NCI-H524 treated with DMSO at 0.1 percent for 48 hours (cell line): Measurements from ENCODE around the gene NIM1K.
"Not testable (repeated sequence)": the region's sequence is repeated elsewhere in the genome, so short reads cannot be mapped to it uniquely, and the experiment has no call there.

Experiments used
- DNase-seq: peaks from one replicate; lab custom pipeline; 2025; lab: John Stamatoyannopoulos, UW

Gene NIM1K

GRCh38 chr5:43230707-43231106, 38.7 kb downstream of the NIM1K start:
- no peak for DNase-seq

DNA sequence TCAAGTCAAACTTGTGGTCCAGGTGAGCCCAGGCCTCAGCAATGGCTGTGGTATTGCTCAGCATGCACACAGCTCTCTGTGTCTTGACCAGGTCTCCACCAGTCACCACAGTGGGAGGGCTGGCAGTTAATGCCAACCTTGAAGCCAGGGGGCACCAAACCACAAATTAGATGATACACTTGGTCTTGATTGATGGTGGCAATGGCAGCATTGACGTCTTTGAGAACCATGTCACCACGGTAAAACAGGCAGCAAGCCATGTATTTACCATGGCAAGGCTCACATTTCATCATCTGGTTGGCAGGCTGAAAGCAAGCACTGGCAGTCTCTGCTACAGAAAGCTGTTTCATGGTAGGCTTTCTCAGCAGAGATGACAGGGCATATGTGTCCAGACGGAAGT, 40.0 kb downstream of the NIM1K start:
- no peak for DNase-seq

GRCh38 chr5:43232943-43233833, 41.2 kb downstream of the NIM1K start:
- DNase-seq, result peak; percentile 2

DNA sequence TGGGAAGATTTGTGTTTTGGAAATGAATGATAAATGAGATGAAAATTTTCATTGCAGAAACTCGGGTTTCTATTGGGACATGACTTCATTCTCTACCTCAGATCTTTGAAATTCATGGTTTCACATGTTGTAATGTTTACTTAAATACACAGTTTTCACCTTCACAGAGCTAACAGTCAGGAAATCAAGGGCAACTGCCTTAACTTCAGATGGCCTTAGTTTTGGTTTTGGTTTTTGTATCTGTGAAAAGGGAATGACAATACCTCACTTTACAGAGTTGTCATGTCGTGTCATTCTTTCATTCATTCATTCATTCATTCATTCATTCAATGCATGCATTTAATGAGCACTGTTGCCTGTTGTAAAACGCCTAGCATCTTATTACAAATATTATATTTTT, 41.9 kb downstream of the NIM1K start:
- DNase-seq, result no peak

- no peak for DNase-seq
These were observed 44.8 kb downstream of the NIM1K start for GRCh38 chr5:43236653-43237355.

GRCh38 chr5:43242196-43242595, 50.2 kb downstream of the NIM1K start:
- DNase-seq, result no peak

- no peak for DNase-seq
These were observed 51.2 kb downstream of the NIM1K start for GRCh38 chr5:43243270-43243669.

DNA sequence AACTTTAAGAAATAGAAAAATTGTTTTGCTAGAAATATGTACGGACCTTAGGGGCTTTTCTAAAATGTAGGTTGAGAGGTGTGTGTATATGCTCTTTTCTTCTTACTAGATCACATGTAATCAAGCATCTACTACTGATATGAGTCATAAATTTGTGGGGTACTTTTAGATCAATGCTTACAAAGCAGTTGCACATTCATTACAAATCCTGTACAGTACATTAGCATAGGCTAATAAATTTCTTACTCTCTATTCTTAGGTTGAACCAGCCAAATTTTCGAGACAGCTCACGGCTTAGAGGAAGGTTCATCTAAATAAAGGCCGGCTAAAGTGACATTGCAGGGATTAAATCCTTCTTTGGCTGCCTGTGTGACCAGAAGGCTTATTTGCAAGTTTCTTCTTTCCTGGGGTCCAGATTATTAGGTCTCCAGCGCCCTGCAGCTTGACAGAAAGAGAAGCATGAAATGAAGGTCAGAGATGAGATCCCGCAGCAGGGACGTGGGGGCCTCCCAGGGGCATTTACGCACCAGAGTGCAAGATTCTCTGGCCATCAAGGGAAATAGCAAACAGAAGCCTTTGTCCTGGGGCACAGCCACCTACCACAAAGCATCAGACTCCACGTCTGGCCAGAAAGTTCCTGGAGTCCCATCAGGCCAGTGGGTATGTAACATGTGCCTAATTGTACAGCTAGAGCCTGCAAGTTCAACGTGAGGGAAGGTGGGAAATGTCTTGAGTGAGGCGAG, 53.0 kb downstream of the NIM1K start:
- DNase-seq, result no peak

DNA sequence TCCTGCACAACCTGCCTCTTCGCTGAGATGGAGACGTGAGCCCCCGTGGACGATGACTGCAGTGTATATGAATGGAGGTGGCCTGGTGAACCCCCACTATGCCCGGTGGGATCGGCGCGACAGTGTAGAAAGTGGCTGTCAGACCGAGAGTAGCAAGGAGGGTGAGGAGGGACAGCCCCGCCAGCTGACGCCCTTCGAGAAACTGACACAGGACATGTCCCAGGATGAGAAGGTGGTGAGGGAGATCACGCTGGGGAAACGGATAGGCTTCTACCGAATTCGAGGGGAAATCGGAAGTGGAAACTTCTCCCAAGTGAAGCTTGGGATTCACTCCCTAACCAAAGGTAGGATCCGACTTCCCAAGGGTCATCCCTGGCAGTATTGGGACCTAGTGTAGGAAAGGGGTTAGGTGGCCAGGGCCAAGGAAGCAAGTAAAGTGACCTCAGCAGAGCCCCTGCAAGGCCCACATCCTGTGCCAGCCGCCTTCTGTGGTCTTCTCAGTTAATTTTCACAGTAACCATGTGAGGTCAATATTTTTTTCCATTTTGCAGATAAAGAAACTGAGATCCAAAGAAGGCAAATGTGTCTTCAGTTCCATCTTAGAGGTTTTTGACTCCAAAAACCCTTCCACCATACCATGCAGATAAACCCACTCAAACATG, 53.8 kb downstream of the NIM1K start:
- no peak for DNase-seq

- DNase-seq, result no peak
These were observed 59.7 kb downstream of the NIM1K start for GRCh38 chr5:43251754-43252153.

DNA sequence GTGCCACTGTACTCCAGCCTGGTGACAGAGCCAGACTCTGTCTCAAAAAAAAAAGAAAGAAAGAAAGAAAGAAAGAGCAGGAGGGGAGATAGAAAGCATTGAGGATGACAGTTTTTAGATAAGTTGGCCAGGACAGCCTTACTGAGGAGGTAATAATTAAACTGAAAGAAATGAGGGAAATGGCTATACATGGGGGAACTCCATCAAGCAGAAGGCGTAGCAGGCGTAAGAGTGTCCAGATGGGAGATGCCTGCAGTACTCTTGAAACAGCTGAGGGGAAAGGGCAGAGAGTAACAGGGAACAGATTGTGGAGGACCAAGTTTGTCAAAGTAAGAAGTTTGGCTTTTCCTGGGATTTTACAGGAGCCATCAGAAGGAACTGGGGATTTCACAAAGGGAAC, 63.7 kb downstream of the NIM1K start:
- DNase-seq, result peak; percentile 73

GRCh38 chr5:43256261-43256966, 64.4 kb downstream of the NIM1K start:
- DNase-seq, result no peak

DNA sequence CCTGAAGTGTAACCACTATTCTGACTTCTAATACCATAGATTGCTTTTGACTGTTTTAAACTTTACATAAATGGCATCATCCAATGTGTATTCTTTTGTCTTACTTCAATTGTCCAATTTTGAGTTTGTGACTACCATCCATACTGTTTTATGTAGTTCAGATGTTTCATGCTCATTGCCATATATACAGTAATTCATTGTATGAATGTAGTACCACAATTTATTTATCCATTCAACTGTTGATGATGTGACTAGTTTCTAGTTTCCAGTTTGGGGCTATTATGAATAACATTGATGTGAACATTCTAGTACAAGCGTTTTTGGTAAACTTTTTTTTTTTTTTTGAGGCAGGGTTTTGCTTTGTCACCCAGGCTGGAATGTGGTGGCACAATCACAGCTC, 66.1 kb downstream of the NIM1K start:
- DNase-seq, result no peak

- DNase-seq, result not testable (repeated sequence)
These were observed 70.2 kb downstream of the NIM1K start for GRCh38 chr5:43262269-43262668.

DNA sequence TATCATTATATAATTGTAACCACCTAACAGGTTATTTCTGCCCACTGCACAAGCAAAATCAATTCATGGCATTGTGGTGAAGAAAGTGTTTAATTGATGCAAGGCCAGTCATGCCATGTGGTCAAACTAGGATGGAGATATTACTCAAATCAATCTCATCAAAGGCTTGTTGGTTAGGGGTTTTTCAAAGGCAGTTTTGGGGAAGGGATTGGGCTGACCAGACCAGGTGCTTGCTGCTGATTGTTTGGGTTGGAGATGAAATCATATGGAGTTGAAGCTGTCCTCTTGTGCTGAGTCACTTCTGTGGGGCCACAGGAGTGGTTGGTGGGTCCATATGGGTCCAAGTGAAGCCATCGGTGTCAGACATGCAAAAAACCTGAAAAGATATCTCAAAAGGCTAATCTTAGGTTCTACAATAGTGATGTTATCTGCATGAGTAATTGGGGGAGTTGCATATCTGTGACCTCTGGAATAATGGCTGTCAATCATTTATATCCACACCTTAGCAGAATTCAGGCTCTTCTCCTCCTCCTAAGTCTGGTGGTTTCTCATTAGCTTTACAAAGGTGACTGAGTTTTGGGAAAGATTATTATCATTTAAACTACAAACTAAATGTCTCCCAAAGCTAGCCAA, 76.3 kb downstream of the NIM1K start:
- DNase-seq, result no peak

DNA sequence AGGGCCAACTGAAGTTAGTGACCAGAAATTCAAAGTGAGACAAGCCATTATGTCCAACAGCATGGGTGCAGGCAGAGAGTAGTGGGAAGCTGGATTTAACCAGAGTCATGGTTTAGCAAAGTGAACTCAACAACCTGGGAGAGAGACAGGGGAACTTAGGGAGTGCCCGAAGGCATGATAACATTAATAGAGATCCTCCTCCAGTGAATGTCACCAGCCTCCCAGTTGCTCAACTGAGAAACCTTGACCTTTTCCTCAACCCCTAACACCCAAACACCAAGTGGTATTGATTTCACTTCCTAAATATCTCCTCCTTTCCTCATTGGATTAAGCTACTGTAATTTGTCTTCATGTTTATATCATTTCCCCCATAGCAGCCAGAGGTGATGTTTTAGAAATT, 78.6 kb downstream of the NIM1K start:
- no peak for DNase-seq

GRCh38 chr5:43273552-43273951, 81.5 kb downstream of the NIM1K start:
- no peak for DNase-seq

GRCh38 chr5:43274435-43275114, 82.5 kb downstream of the NIM1K start:
- no peak for DNase-seq

DNA sequence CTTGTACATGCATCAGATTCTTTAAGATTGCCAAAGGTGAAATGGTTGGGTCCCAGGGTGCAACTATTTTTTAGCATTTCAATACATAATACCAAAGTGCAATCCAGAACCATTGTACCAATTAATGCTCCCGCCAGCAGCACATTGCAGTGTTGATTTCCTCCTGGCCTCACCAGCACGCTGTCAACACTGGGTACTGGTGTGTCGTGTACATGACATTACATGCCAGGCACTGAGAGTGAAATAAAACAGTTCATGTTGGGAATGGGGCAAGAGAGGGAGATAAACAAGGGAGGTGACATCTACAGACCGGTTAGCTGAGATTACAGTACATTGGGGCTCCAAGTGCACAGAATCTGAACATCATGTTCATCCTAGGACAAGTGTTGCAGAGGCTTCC, 83.4 kb downstream of the NIM1K start:
- no peak for DNase-seq

DNA sequence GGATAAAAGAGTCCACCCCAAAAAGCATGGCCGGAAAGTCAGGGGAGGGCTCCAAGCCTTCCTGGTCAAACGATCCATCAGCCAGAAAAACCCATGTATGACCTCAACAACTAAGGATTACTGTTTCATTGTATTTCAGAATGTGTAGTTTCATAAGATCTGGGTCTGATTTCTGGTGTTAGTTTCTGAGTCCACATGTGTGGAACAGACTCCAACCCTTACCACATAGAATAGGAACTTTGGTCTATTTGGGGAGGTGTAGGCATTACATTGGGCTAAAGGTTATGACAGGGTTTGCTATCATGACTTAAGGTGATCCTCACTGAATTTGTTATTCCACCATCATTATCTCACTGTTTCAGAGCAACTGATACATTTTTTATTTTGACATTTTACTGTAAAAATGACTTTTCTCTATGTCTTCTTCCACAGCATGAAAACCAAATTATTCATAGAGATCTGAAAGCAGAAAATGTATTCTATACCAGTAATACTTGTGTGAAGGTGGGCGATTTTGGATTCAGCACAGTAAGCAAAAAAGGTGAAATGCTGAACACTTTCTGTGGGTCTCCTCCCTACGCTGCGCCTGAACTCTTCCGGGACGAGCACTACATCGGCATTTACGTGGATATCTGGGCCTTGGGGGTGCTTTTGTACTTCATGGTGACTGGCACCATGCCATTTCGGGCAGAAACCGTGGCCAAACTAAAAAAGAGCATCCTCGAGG, 87.7 kb downstream of the NIM1K start:
- DNase-seq, result no peak
